K562 (cell line): ENCODE results near the gene NIPAL3. TPM values are rescaled to one million over a fixed set of nuclear protein-coding genes. Genes with fewer than 3 reads are reported as not detected.

Source experiments
- CBX1 ChIP-seq: sonication (generic); IDR thresholded peaks from 2 replicates; pipeline ENCODE4 v1.6.1; 2016; ENCODE audit warnings: antibody characterized with exemption, low read depth, mild to moderate bottlenecking
- E2F3 ChIP-seq: fragments of 250-450 bp; sonication (Bioruptor Pico); IDR thresholded peaks from 2 replicates; pipeline ENCODE4 v1.4.0; 2020; ENCODE audit warnings: mild to moderate bottlenecking
- KDM1A ChIP-seq, 2 experiments: fragments of 450-650 bp; IDR thresholded peaks; 2 replicates each; pipeline ENCODE4 v1.6.1; 2016; ENCODE audit warnings: mild to moderate bottlenecking in 2 of 2
- LEF1 ChIP-seq: fragments of 450-650 bp; IDR thresholded peaks from 2 replicates; pipeline ENCODE4 v1.6.1; 2016; ENCODE audit warnings: mild to moderate bottlenecking
- MAFF ChIP-seq: IDR thresholded peaks from 2 replicates; pipeline ENCODE4 v1.6.1; 2012; ENCODE audit warnings: low read length, improper control_type of control experiment
- NELFE ChIP-seq: IDR thresholded peaks from 2 replicates; pipeline ENCODE4 v1.6.1; 2011; ENCODE audit warnings: mild to moderate bottlenecking; ENCODE audit not compliant: insufficient read depth, insufficient read length
- RBM39 ChIP-seq: fragments of 200-400 bp; formaldehyde crosslinking; optimal IDR thresholded peaks from 2 replicates; pipeline ENCODE3; 2018; ENCODE audit warnings: low read depth, low read length
- YBX1 ChIP-seq: fragments of 450-650 bp; IDR thresholded peaks from 2 replicates; pipeline ENCODE4 v1.7.1; 2016; ENCODE audit warnings: mild to moderate bottlenecking
- polyA plus RNA-seq, 8 experiments: library from polyadenylated mRNA; depleted of rRNA in 4 of 8; stranded (reverse) in 5 of 8; unstranded in 3 of 8; fragments of >200 nt; fragmentation: Nextera tagmentation in 2 of 8; fragmentation: Illumina TruSeq in 1 of 8; extraction: Ambion mirVana in 2 of 8; extraction: Trizol in 1 of 8; gene quantifications; 2 replicates each; pipeline versions ENCODE4 v1.2.1 to v1.2.3, GENCODE V29; 2011 to 2014; ENCODE audit warnings: inconsistent platforms in 1 of 8, missing spikeins in 1 of 8
- total RNA-seq, 7 experiments: library from RNA; depleted of rRNA in 6 of 7; stranded (reverse); fragments of >200 nt in 6 of 7; fragmentation: Illumina TruSeq in 2 of 7; extraction: Trizol in 2 of 7; gene quantifications; 2 replicates each; pipeline versions ENCODE4 v1.2.1 to v1.2.3, GENCODE V29; 2011 to 2021; ENCODE audit warnings: low replicate concordance in 1 of 7
- TF ChIP-seq, protein P1 (sequence below): fragments of 200-800 bp; sonication (Bioruptor generic); IDR thresholded peaks from 2 replicates; pipeline ENCODE4 v1.6.1; 2017; ENCODE audit warnings: missing genetic modification characterization, missing compliant biosample characterization
- TF ChIP-seq, protein P2 (sequence below), 2 experiments: fragments of 450-650 bp; IDR thresholded peaks; 2 replicates each; pipeline ENCODE4 v1.6.1; 2018; ENCODE audit warnings: mild to moderate bottlenecking in 2 of 2, low read depth in 1 of 2; ENCODE audit not compliant: partially characterized antibody in 2 of 2
- TF ChIP-seq, protein P3 (sequence below): sonication (generic); formaldehyde crosslinking; IDR thresholded peaks from 2 replicates; pipeline ENCODE4 v1.8.1; 2023; ENCODE audit warnings: mild to moderate bottlenecking, missing genetic modification reagents, moderate library complexity
- TF ChIP-seq, protein P4 (sequence below), 2 experiments: fragments of 450-650 bp; formaldehyde crosslinking in 1 of 2; IDR thresholded peaks; 2 replicates each; pipeline versions ENCODE4 v1.4.0 to v1.6.1; 2014 to 2020; ENCODE audit warnings: mild to moderate bottlenecking in 2 of 2, borderline replicate concordance in 1 of 2, low read depth in 1 of 2

NIPAL3 gene
- total and polyA plus RNA-seq, 9 of the 15 experiments (the other 6 are each of a cell fraction or from before 2014, with no cell fraction given), result 10.5 to 26.3 (median 16.0) TPM

DNA sequence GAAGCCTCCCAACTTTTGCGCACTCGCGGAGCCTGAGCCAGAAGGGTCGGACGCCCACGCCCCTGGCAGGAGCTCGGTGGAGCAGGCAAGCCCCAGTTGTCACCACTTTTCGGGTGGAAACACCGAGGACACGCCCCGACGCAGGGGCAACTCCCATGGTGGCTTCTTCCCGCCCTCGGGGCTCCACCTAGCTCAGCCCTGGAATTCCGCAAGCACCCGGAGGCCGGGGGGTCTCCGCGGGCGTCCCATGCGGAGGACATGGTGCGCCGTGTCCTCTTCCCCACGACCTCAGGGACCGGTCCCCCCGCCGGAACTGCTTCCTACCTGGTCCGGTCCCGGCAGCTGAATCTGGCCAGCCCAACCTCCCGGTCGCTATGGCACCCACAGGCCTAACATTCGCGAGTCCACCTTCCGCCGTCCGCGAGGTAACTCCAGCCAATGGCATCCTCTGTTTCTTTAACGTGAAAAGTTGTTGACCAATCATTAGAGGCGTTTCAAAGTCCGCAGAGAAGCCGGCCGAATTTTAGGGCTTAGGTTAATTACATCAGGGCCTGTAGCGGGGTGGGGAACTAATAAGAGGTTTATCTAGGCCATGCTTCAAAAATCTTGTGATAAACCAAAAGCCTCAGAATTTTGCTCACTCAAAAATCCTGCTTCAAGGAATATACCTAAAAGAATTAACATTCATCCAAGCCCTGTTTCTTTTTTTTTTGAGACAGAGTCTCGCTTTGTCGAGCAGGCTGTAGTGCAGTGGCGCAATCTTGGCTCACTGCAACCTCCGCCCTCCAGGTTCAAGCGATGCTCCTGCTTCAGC, 2.0 kb upstream of the NIPAL3 start, which contains the start of gene STPG1 (continued):
- no peak for TF ChIP-seq LEF1
- peak; percentile 88; the same call in 1 of the 2 replicates for TF ChIP-seq E2F3 (CRISPR knock-in tag)
- TF ChIP-seq MAFF, result no peak
- TF ChIP-seq, protein P1, sequence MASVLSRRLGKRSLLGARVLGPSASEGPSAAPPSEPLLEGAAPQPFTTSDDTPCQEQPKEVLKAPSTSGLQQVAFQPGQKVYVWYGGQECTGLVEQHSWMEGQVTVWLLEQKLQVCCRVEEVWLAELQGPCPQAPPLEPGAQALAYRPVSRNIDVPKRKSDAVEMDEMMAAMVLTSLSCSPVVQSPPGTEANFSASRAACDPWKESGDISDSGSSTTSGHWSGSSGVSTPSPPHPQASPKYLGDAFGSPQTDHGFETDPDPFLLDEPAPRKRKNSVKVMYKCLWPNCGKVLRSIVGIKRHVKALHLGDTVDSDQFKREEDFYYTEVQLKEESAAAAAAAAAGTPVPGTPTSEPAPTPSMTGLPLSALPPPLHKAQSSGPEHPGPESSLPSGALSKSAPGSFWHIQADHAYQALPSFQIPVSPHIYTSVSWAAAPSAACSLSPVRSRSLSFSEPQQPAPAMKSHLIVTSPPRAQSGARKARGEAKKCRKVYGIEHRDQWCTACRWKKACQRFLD (CRISPR knock-in tag), result no peak
- TF ChIP-seq, protein P2, sequence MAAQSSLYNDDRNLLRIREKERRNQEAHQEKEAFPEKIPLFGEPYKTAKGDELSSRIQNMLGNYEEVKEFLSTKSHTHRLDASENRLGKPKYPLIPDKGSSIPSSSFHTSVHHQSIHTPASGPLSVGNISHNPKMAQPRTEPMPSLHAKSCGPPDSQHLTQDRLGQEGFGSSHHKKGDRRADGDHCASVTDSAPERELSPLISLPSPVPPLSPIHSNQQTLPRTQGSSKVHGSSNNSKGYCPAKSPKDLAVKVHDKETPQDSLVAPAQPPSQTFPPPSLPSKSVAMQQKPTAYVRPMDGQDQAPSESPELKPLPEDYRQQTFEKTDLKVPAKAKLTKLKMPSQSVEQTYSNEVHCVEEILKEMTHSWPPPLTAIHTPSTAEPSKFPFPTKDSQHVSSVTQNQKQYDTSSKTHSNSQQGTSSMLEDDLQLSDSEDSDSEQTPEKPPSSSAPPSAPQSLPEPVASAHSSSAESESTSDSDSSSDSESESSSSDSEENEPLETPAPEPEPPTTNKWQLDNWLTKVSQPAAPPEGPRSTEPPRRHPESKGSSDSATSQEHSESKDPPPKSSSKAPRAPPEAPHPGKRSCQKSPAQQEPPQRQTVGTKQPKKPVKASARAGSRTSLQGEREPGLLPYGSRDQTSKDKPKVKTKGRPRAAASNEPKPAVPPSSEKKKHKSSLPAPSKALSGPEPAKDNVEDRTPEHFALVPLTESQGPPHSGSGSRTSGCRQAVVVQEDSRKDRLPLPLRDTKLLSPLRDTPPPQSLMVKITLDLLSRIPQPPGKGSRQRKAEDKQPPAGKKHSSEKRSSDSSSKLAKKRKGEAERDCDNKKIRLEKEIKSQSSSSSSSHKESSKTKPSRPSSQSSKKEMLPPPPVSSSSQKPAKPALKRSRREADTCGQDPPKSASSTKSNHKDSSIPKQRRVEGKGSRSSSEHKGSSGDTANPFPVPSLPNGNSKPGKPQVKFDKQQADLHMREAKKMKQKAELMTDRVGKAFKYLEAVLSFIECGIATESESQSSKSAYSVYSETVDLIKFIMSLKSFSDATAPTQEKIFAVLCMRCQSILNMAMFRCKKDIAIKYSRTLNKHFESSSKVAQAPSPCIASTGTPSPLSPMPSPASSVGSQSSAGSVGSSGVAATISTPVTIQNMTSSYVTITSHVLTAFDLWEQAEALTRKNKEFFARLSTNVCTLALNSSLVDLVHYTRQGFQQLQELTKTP (IDR thresholded peaks at IDR 0.05; ENCODE audit: low read depth in 1 of 2, partially characterized antibody in 2 of 2), result no peak
- TF ChIP-seq, protein P3, sequence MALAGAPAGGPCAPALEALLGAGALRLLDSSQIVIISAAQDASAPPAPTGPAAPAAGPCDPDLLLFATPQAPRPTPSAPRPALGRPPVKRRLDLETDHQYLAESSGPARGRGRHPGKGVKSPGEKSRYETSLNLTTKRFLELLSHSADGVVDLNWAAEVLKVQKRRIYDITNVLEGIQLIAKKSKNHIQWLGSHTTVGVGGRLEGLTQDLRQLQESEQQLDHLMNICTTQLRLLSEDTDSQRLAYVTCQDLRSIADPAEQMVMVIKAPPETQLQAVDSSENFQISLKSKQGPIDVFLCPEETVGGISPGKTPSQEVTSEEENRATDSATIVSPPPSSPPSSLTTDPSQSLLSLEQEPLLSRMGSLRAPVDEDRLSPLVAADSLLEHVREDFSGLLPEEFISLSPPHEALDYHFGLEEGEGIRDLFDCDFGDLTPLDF, result peak; percentile 55; the same call in 1 of the 2 replicates
- TF ChIP-seq, protein P4, sequence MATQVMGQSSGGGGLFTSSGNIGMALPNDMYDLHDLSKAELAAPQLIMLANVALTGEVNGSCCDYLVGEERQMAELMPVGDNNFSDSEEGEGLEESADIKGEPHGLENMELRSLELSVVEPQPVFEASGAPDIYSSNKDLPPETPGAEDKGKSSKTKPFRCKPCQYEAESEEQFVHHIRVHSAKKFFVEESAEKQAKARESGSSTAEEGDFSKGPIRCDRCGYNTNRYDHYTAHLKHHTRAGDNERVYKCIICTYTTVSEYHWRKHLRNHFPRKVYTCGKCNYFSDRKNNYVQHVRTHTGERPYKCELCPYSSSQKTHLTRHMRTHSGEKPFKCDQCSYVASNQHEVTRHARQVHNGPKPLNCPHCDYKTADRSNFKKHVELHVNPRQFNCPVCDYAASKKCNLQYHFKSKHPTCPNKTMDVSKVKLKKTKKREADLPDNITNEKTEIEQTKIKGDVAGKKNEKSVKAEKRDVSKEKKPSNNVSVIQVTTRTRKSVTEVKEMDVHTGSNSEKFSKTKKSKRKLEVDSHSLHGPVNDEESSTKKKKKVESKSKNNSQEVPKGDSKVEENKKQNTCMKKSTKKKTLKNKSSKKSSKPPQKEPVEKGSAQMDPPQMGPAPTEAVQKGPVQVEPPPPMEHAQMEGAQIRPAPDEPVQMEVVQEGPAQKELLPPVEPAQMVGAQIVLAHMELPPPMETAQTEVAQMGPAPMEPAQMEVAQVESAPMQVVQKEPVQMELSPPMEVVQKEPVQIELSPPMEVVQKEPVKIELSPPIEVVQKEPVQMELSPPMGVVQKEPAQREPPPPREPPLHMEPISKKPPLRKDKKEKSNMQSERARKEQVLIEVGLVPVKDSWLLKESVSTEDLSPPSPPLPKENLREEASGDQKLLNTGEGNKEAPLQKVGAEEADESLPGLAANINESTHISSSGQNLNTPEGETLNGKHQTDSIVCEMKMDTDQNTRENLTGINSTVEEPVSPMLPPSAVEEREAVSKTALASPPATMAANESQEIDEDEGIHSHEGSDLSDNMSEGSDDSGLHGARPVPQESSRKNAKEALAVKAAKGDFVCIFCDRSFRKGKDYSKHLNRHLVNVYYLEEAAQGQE (IDR thresholded peaks at IDR 0.05; ENCODE audit: borderline replicate concordance), result peak; percentile 54
- TF ChIP-seq, protein P4 (CRISPR knock-in tag; IDR thresholded peaks at IDR 0.05; ENCODE audit: low read depth), result peak; percentile 57; the same call in 1 of the 2 replicates
- no peak for TF ChIP-seq RBM39
- peak; percentile 28 to 42; a peak in 1 of 4 replicates for TF ChIP-seq KDM1A (IDR thresholded peaks at IDR 0.05)
- TF ChIP-seq NELFE, result no peak
- TF ChIP-seq YBX1, result no peak
- TF ChIP-seq CBX1, result no peak
